ENCODE data around the gene ZC3H18.
"Not testable (repeated sequence)": the region's sequence is repeated elsewhere in the genome, so short reads cannot be mapped to it uniquely, and the experiment has no call there.

The ZC3H18 gene

DNA sequence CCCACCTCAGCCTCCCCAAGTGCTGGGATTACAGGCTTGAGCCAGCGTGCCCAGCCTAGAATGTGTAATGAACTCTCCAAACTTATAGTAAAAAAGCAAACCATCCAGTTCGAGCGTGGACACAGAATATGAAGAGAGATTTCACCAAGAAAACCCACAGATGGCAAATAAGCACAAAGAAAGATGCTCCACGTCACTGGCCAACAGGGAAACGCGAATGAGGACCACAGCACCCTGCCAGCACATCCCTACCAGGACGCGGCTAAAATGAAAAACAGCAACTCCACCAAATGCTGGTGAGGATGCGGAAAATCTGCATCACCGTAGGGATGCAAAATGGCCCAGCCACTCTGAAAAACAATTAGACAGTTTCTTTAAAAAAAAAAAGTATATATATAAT lies 91.3 kb downstream of the ZC3H18 start:
- H3K4me3 ChIP-seq (ENCODE audit: low read length) = peak overlapping the region; percentile 85
- no peak for DNase-seq (ENCODE audit: low read depth)
- TF ChIP-seq CTCF (IDR thresholded peaks at IDR 0.05; ENCODE audit: insufficient read depth, low read depth, low read length, missing control alignments) = no peak

GRCh38 chr16:88662222-88662842 lies 92.1 kb downstream of the ZC3H18 start:
- no peak for DNase-seq (ENCODE audit: low read depth)
- no peak for TF ChIP-seq CTCF (IDR thresholded peaks at IDR 0.05; ENCODE audit: insufficient read depth, low read depth, low read length, missing control alignments)
- H3K4me3 ChIP-seq (ENCODE audit: low read length) = peak overlapping the region; percentile 85

DNA sequence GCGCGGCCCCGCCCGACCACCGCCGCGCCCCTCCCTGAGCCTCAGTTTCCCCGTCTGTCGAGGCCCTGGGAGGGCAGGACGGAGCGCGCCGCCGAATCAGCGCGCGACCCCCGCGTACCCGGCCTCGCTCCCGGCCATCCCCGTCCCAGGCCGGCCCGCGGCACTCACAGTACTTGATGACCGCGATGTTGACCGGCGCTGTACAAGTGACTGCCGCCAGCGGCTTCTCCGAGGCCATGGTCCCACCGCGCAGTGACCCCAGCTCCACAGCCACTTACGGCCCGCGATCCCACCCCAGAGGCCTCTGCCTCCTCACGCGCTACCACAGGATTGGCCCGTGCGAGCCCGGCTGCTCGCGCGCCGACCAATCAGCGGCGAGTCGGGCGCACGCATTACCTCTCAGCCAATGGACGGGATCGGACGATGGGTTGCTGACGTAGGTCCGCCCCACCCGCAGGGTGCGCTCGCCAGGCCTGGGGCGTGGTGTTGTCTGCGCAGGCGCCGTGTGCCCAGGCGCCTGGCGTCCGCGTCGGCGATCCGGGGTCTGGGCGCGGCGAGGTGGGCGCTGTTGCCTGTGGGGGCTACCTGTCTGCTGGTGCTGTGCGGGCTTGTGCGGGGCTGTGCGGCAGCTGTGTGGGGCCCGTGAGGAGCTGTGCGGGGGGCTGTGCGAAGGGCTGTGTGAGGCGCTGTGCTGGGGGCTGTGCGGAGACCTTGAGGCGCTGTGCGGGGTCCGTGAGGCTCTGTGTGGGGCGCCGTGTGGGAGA lies 92.8 kb downstream of the ZC3H18 start, which contains the start of gene MVD:
Gene MVD, minus strand, starts transcription at position 249 of the 764 bp plus-strand sequence. Its CDS starts 11 bp downstream, at position 238.
- peak within 1 kb of the TSS; percentile 85 for H3K4me3 ChIP-seq (ENCODE audit: low read length)
- no peak for TF ChIP-seq CTCF (IDR thresholded peaks at IDR 0.05; ENCODE audit: insufficient read depth, low read depth, low read length, missing control alignments)
- DNase-seq (ENCODE audit: low read depth) = peak; percentile 99

DNA sequence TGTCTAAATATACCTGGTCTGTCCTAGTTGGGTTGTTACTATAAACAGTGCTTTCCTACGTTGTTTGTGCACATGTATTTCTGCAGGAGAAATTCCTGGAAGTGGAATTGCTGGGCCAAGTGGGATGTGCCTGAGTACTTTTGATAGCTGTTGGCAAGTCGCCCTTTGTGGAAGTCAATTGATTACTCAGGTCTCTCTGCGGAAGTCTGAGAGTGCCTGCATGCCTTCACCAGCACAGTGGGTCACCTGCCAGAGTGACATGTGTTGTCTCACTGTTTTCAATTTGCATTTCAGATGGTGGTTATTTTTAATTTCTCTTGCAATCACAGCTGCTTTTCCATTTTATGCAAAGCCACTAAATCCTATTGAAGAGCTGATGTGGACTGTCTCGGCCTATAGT lies 94.9 kb downstream of the ZC3H18 start:
- DNase-seq (ENCODE audit: low read depth) = no peak
- no peak for TF ChIP-seq CTCF (IDR thresholded peaks at IDR 0.05; ENCODE audit: insufficient read depth, low read depth, low read length, missing control alignments)
- no peak overlapping the region for H3K4me3 ChIP-seq (ENCODE audit: low read length)

- no peak for DNase-seq (ENCODE audit: low read depth)
- no peak overlapping the region for H3K4me3 ChIP-seq (ENCODE audit: low read length)
- TF ChIP-seq CTCF (IDR thresholded peaks at IDR 0.05; ENCODE audit: insufficient read depth, low read depth, low read length, missing control alignments) = no peak
Measured at GRCh38 chr16:88665570-88665969, 95.4 kb downstream of the ZC3H18 start.

DNA sequence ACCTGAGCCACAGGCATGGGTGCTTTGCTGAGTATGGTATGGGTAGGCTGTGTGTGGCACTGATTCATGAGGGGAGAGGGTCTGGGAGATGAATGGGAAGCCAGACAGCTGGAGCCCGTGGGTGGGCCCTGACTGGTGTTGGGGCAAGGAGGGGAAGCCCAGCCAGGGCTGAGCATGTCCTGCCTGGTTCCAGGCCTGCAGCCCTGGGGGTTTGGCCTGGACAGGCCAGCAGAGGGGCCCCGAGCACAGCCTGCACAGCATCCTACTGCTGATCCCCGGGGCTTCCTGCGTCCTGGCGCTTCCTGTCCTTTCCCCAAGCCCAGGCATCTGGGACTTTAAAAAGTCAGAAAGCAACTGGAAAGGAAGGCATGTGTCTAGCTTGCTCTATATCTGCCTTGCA lies 97.3 kb downstream of the ZC3H18 start:
- TF ChIP-seq CTCF (IDR thresholded peaks at IDR 0.05; ENCODE audit: insufficient read depth, low read depth, low read length, missing control alignments) = no peak
- no peak overlapping the region for H3K4me3 ChIP-seq (ENCODE audit: low read length)
- no peak for DNase-seq (ENCODE audit: low read depth)

- not testable (repeated sequence) for H3K4me3 ChIP-seq (ENCODE audit: low read length); DNase-seq (ENCODE audit: low read depth)
Measured at GRCh38 chr16:88669493-88669892, 99.3 kb downstream of the ZC3H18 start.
